ENCODE data around the gene ZC3H18. TPM values are rescaled to one million over a fixed set of nuclear protein-coding genes. Genes with fewer than 3 reads are reported as not detected.

Gene ZC3H18
- total RNA-seq, 1 experiment from 2014 or later, result 57.8 TPM

GRCh38 chr16:88630433-88630832 lies 60.2 kb downstream of the ZC3H18 start:
- no peaks in the 10 kb centered on the region for H4K20me1 ChIP-seq (ENCODE audit: insufficient read depth)
- no peaks in the 10 kb centered on the region for H3K9me3 ChIP-seq (ENCODE audit: control insufficient read depth in 1 of 2, insufficient read depth in 1 of 2, low read depth in 1 of 2, low read length in 2 of 2)
- no peak overlapping the region for H3K4me3 ChIP-seq (replicated peaks in 1 of 2; ENCODE audit: low read depth in 1 of 2, low read length in 2 of 2)
- intact Hi-C loops (cut with micrococcal nuclease), result no loop called here
- H3K27ac ChIP-seq (ENCODE audit: low read depth, low read length), result no peak overlapping the region
- H3K27me3 ChIP-seq (ENCODE audit: insufficient read depth, low read length), result no peaks in the 10 kb centered on the region
- ChIA-PET POLR2A (no interaction called here), CTCF (no interaction called here), RAD21 (ENCODE audit: low non-redundant PET in 1 of 2, low total read pairs in 2 of 2, uncharacterized antibody in 2 of 2, unreplicated experiment in 2 of 2) (no interaction called here)
- peaks cover 36 to 43% of the 10 kb centered on the region in 2 experiments; a peak in 3 of 4 replicates for H3K36me3 ChIP-seq (ENCODE audit: control insufficient read depth in 1 of 2, insufficient read depth in 2 of 2, low read length in 2 of 2)
- DNase-seq (ENCODE audit: low read depth, low spot score) (no peak), ATAC-seq (no peak)
- H3K4me2 ChIP-seq (ENCODE audit: low read length), result no peak overlapping the region
- no peak overlapping the region for H3K9ac ChIP-seq (ENCODE audit: low read length)
- no peak overlapping the region for H2AFZ ChIP-seq (ENCODE audit: low read depth, low read length, poor library complexity, severe bottlenecking)
- H3K4me1 ChIP-seq (ENCODE audit: control insufficient read depth in 1 of 2, insufficient read depth in 2 of 2, low read length in 2 of 2), result peaks cover 0 to 7% of the 10 kb centered on the region in 2 experiments; a peak in 1 of 4 replicates
- TF ChIP-seq JUND (IDR thresholded peaks at IDR 0.05) (no peak), SP1 (IDR thresholded peaks at IDR 0.05; ENCODE audit: low read depth) (no peak), POLR2AphosphoS5 (IDR thresholded peaks at IDR 0.05; ENCODE audit: low read depth, low read length) (no peak), TCF7L2 (IDR thresholded peaks at IDR 0.05; ENCODE audit: borderline replicate concordance, extremely low read depth, insufficient read depth, insufficient read length) (no peak), REST (IDR thresholded peaks at IDR 0.05; ENCODE audit: low read depth) (no peak), ZBTB33 (IDR thresholded peaks at IDR 0.05; ENCODE audit: extremely low read depth, insufficient replicate concordance, low read length) (no peak), ZNF274 (IDR thresholded peaks at IDR 0.05; ENCODE audit: low read depth, low read length) (no peak), CBX3 (IDR thresholded peaks at IDR 0.05; ENCODE audit: low read depth) (no peak), ZFX (IDR thresholded peaks at IDR 0.05) (no peak), POLR2A (IDR thresholded peaks at IDR 0.05; ENCODE audit: borderline replicate concordance, extremely low read depth, insufficient read depth, insufficient read length) (no peak), FOSL1 (IDR thresholded peaks at IDR 0.05; ENCODE audit: low read depth) (no peak), EZH2phosphoT487 (IDR thresholded peaks at IDR 0.05; ENCODE audit: borderline replicate concordance) (no peak), CEBPB (IDR thresholded peaks at IDR 0.05; ENCODE audit: low read depth) (no peak), RAD21 (IDR thresholded peaks at IDR 0.05; ENCODE audit: low read depth) (no peak)
- TF ChIP-seq, protein P1, sequence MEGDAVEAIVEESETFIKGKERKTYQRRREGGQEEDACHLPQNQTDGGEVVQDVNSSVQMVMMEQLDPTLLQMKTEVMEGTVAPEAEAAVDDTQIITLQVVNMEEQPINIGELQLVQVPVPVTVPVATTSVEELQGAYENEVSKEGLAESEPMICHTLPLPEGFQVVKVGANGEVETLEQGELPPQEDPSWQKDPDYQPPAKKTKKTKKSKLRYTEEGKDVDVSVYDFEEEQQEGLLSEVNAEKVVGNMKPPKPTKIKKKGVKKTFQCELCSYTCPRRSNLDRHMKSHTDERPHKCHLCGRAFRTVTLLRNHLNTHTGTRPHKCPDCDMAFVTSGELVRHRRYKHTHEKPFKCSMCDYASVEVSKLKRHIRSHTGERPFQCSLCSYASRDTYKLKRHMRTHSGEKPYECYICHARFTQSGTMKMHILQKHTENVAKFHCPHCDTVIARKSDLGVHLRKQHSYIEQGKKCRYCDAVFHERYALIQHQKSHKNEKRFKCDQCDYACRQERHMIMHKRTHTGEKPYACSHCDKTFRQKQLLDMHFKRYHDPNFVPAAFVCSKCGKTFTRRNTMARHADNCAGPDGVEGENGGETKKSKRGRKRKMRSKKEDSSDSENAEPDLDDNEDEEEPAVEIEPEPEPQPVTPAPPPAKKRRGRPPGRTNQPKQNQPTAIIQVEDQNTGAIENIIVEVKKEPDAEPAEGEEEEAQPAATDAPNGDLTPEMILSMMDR (IDR thresholded peaks at IDR 0.05 in 2 of 3, conservative IDR thresholded peaks at IDR 0.05 in 1 of 3; ENCODE audit: borderline replicate concordance in 1 of 3, insufficient read depth in 1 of 3, low read depth in 2 of 3, low read length in 2 of 3), result no peak
- TF ChIP-seq, protein P2, sequence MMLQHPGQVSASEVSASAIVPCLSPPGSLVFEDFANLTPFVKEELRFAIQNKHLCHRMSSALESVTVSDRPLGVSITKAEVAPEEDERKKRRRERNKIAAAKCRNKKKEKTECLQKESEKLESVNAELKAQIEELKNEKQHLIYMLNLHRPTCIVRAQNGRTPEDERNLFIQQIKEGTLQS (IDR thresholded peaks at IDR 0.05), result no peak
- TF ChIP-seq, protein P3, sequence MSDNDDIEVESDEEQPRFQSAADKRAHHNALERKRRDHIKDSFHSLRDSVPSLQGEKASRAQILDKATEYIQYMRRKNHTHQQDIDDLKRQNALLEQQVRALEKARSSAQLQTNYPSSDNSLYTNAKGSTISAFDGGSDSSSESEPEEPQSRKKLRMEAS (IDR thresholded peaks at IDR 0.05), result no peak
- no peaks in the 10 kb centered on the region for H3K9me2 ChIP-seq (ENCODE audit: insufficient read depth)
- no peaks in the 10 kb centered on the region for H3K79me2 ChIP-seq (ENCODE audit: insufficient read depth, low read length)
- no TSS peak for BruUV-seq (replicated peaks)
